KG1 (cell line): Measurements from ENCODE around the gene CFAP77.

ENCODE experiments used
- DNase-seq: peaks from one replicate; lab custom pipeline; 2025; lab: John Stamatoyannopoulos, UW

Gene CFAP77

DNA sequence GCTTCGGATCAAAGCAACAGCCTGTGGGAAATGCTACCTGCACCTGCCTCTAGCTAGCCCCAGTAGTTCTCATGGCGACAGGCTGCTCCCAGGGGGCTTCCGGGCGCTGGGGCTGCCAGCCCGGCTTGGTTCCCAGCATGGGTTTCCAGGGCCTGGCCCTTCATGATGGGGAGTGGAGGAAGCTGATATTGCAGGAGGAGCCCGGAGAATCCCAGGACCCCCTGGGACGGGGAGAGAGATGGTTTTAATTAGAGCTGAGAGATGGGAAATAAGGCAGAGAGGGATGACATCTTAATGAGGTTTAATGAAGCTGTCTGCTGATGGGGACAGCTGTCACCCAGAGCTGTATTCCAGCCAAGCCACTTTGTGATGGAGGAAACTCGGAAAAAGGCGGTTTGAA lies 78.6 kb downstream of the CFAP77 start:
- no peak for DNase-seq

DNA sequence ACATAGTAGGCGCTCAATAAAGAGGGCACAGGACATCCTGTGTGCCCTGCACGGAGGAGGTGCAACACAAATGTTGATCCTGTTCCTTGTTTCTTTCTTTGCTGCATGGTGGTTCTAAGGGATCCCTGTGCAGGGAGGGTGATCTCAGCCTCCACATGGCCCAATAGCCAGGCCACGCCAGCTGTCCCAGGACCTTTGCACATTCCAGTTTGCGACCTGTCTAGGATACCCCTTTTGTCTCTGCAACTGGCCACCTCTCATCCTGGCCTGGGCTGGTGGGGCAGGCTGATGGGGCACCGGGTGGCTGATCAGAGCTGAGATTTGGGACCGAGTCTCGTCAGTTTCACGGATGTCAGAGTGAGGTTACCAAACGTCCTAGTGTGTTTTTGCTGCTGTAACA lies 79.5 kb downstream of the CFAP77 start:
- DNase-seq, result no peak

DNA sequence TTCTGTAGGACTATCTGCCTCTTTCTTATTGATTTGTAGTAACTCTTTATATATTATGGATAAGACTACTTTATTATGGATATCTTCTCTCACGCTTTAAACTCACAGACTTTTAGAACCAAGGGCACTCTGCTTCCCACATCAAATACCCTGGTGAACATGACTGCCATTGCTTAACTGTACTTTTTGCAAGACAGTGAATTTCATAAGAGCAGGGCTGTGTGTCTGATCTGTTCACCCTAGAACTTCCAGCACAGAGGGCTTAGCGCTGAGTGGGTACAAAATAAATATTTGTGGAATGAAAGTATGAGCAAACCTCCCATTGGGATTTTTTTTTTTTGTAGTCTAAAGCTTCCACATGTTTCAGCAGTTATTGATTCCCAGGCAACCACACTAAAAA lies 84.8 kb downstream of the CFAP77 start:
- no peak for DNase-seq

DNA sequence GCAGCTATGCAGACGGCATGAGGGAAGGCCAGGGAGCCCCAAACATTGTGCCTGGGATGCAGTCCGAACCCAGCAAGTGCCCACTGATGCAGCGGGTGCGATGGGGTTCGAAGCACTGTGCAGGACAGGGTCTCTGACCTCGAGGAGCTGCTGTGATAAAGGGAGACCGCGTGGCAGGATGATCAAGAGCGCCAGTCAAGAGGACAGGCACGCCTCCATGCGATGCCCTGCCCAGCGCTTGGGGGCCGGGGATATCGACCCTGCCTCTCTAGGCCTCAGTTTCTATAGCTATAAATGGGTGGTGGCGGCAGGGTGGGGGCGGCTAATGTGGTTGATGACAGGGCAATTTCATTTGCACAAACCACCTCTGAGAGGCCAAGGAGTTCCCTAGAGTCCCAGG lies 87.7 kb downstream of the CFAP77 start:
- DNase-seq, result no peak

DNA sequence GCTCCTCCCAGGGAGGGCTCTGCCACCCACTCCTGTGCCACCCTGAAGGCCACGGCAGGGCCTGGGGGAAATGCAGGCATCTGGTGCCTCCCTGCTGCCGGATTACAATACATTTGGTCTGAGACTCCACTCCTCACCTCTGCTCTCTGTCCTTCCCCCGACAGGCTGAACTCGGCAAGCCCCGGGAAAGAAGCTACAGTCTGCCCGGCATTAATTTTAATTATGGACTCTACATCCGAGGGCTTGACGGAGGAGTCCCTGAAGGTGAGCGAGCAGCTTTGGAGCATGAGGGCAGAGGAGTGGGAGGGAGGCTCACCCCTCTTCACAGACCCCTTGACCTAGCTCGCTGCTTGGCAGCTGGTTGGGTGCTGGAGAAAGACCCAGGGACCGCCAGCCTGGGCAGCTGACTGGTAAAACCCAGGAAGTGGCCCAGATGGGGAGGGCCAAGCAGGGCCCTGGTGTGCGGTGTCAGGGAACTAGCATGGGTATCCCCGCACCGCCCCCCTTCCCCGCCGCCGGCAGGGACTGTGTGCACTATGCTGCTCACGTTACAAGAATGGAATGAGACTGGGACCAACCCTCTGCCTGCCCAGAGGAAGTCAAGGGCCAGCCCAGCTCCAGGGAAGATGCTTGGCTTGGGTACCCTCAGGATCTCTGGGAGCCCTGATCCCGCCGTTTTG lies 88.7 kb downstream of the CFAP77 start:
- DNase-seq, result no peak

DNA sequence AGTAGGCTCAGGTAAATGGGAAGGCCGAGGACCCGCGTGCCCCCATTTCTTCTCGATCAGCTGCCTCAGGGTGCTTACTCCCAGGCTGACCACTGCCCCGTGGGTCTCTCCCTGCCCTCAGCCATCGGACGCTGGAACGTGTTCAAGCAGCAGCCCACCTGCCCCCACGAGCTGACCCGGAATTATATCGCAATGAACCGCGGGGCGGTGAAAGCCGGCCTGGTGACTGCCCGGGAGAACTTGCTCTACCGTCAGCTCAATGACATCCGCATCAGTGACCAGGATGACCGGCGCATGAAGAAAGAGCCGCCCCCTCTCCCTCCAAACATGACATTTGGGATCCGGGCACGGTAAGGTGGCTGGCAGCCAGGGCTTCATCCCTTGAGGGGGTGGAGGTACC lies 89.2 kb downstream of the CFAP77 start:
- DNase-seq, result no peak

DNA sequence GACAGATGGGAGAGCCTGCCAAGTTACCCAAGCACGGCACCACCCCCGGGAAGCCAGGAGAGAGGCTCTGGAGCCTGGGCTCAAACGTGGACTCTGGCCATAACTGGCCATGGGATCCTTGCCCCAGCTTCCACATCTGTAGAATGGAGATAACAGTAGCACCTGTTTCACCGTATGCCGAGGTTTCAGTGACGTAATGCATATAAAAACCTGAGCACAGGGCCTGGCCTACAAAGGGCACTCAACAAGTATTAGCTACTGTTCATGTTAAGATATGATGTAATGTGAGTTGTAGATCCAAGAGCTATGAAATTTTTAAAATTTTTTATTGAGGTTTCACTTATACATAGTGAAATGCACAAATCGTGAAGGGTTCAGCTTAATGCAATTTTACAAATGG lies 90.2 kb downstream of the CFAP77 start:
- DNase-seq, result no peak

DNA sequence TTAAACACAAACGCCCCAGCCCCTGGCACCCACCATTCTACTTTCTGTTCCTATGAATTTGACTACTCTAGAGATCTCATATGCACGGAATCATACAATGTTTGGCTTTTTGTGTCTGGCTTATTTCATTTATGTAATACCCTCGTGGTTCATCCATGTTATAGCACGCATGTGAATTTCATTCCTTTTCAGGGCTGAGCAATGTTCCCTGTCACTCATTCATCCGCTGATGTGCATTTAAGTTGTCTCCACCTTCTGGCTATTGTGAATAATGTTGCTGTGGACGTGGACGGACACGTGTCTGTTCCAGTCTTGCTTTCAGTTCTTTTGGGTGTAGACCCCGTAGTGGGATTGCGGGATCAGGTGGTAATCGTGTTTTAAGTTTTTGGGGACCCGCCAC lies 92.5 kb downstream of the CFAP77 start:
- DNase-seq, result no peak

DNA sequence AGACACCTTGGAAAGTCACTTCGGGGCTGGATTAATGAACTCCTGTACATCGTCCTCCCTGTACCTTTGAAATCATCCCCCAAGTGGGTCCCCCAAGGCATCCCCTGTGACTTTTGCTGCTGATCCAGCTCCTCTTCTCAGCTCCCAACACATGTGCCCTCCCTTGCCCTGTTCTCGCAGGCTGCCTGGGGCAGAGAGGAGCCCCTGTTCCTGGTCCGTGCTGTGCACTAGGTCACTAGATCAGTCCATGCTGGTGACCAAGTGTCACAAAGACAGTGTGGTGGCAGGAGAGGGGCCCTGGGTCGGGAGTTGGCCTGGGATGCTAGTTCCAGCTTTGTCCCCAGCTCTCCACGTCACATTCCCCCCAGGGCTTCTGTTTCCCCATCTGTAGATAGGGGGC lies 93.1 kb downstream of the CFAP77 start:
- DNase-seq, result no peak

DNA sequence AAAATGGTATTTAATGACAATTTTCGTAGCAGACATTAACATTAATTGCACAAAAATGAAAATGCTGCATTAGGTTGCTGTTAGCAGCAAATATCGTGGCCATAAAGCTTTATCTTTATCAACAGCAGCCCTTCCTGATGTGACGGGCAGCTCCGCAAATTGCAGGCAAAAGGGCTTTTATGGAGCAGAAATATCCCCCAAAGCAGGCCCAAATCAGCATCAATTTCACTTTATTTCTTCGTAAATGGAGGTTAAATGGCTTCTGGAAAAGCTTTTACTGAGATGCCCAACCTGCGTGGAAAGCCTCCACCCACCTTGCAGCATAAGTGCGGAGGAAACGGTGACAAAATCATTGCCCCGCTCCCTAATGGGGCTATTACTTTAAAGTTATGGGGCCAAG lies 94.5 kb downstream of the CFAP77 start:
- DNase-seq, result no peak

DNA sequence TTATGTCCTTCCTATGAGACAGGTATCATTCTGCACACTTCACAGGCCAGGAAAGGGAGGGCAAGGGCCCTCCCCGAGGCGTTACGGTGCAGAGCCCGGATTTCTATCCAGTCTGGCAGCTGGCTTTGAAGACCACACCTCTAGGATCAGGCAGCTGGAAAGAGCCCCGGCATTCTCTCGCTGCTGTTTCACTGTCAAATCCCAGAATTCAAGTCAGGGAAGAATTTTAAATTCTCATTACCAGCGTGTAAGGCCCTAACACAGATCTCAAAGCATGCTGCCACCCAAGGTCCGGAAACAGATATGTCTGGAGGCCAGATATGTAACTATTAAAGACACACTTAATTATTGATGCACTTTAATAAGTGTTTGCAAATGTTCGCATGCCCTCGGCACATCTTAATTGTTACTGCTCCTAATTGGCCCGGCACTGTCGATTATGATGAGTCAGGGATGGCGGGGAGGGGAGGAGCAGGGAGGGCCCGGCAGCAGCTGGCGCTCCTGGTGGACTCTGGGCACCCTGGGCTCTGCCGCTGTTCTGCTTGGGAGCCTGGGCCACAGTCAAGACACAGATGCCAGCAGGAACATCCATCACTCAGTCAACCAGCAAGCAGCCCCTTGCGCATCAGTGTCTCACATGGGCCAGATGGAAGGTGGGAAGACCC lies 96.1 kb downstream of the CFAP77 start:
- no peak for DNase-seq

DNA sequence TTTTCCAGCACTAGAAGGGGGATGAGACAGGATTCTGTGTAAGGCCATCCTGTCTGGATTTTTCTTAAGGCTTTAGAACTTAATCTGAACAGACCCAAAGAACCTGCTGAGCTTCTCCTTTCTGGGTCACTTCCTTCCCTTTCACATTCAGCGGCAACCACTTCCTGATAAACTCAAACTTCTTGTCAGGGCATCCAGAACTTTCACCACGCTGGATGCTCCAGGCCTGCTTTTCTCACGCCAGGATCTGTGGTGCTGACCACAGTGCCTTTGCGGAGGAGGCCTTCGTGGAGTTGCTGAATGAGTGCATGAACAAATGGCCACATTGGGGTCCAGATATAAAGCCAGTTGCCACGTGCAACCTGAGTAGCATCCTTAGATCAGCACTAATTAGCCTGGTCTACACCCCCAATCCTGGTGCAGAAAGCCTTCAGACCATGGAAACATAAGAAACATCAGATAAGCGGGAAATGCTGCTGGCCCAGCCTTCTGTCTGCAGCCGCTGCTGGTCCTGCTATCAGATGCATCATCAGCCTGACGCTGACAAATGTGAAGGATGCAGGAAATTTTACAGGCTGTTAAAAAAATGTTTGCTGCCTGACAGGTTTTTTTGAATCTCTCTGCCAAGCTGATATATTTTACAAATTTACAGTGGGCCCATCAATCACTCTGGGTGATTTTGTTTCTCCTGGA lies 97.1 kb downstream of the CFAP77 start:
- DNase-seq, result peak; percentile 21

DNA sequence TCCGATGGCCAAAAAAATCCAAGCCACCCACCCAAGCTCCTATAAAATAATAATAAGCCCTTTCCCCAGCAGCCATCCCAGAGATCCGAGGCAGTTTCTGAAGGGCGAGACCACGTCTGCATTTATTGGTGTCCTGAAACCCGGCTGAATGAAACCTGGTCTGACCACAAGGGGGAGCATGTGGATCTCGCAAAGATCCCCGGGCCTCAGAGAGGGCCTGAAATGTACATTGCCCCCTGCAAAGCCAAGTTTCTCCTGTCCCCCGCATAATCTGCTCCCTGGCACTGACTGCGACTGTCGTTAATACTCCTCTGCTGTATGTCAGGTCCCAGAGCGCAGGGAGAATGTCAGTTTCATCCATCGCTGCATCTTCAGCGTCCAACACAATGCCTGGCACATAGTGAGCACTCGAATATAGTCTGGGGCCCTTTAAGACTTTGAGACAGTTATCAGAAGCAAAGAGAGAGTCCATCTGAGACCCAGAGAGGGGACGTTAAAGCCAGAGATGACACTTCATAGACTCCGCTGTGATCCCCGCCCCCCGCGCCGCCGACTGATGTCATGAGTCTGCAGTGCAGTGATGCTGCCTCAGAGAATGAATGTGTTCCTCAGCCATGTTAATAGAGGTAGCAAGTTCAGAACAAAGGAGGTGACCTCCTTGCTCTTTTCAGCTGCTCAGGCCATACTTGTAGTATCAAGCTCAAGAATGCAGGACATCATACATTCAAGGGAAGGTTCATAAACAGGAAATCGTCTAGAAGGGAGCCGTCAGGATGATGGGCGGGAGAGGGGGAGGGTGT lies 97.9 kb downstream of the CFAP77 start:
- DNase-seq, result peak; percentile 44

DNA sequence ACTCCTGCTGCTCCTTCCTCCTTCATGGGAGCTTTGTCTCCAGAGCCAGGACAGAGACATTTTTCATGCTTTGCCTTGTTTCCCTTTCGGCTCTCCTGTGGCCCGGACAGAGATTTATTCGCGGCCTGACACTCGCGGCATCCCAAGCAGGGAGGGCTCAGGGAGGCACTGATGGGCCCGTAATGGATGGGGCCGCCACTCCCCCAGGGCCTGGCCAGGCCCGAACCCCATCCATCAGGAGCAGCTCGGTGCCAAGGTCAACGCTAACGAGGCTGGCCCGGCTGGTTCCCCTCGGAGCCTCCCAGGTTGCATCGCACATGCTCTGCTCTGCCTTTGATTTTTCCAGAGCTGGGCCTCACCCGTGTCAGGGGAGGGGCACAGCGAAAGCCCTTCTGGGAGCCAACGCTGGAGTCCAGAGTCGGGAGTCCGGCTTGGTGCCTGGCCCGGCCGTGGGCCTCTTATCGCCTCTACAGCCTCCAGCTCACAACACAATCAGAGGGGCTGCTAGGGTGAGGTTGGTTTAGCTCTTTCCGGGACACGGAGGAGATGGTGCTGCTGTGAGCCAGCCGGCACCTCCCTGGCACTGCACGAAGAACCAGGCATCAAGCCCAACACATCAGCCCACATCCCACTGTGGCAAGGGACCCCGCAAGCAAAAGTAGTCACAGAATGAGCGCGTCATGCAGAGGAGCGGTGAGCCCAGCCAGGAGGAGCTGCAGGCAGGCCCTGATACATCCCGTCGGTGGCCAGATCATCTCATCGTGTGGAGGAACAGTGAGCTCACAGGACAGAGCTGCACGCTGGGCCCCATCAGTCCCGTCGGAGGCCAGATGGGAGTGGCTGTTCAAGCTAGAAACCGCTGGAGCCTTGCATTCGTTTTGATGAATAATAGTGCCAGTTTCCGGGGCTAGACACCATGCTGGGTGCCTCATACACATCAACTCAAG lies 100.2 kb downstream of the CFAP77 start:
- no peak for DNase-seq

DNA sequence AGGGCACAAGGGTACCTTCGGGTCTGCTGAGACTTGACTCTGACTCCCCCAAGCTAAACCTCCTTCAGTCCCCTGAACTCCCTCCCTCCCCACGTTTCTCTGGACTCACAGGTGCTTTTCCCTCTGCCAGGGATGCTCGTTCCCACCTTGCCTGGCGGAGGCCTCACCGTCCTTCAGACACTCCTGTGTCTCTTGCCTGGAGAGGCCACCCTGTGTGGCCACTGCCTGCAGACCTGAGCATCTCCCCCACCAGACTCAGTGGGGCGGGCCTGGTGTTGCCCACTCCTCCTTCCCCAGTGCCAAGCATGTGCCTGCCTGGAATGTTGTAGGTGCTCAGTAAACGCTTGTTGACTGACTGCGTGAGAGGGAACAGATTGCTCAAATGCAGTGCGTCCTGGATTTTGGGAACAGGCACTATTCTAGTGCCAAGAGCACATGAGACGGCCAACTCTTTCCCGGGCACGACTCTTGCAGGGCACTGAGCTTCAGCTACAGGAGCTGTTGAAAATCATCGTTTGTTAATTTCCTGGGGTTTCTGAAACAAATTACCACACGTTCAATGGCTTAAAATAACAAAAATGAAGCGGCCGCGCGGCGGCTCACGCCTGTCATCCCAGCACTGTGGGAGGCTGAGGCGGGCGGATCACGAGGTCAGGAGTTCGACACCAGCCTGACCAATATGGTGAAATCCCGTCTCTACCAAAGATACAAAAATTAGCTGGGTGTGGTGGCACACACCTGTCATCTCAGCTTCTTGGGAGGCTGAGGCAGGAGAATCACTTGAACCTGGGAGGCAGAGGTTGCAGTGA lies 101.4 kb downstream of the CFAP77 start:
- DNase-seq, result no peak

DNA sequence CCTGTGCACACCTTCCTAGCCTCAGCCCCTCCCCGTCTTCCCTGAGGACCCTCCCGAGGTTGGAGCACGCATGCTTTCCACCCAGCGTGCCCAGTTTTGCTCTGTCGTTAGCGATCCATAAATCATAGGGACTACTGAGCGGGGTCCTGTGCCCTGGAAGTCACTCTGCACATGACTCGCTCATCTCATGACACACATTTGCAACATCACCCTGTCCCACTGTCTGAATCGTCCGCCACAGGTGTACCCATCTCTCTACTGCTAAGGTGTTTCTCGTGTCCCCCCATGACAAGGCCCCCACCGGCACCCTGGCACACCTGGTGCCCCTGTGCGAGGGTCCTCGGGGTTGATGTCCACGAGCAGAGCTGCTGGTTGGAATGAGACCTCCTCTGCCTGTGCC lies 103.4 kb downstream of the CFAP77 start:
- no peak for DNase-seq

DNA sequence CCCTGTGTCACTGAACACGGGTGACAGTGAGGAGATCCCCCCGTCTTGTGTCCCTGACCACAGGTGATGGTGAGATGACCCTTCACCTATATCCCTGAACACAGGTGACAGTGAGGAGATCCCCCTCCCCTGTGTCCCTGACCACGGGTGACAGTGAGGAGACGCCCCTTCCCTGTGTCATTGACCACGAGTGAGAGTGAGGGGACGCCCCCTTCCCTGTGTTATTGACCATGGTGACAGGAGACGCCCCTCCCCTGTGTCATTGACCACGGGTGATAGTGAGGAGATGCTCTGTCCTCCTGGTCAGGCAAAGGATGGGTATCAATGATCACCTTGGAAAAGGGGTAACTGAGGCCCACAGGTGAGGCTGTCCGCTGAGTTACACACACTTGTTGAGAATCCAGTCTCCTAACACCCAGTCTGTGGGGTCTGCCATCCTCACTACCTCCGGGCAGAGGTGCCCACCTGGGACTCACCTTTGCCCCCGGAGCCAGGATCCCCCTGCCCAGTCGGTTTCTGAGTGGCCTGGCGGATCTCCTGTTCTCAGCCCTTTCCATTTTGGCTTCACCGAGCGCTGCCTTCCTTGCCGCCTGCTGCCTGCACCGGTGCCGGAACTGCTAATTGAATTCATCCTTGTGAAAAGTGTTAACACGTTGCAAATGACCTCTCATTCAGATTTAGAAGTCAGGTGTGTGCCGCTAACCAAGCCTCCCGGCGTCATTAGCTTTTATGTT lies 104.2 kb downstream of the CFAP77 start:
- no peak for DNase-seq

DNA sequence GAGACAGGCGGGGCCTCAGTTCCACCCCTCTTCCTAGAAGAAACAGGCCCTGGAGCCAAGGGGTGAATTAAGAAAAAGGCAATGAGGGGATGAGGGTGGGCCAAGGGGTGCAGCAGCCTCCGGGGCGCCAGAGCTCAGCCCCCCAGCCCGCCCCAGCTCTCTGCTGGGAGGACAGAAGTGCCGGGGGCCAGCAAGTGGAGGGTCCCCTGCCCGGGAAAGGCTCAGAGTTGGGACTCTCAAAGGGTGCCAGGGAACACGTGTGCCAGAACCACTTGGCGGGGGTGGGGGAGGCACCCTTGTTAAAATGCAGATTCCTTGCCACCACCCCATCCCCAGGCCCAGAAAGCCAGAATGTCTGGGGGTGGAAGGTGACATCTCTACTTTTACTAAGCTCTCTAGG lies 104.8 kb downstream of the CFAP77 start:
- no peak for DNase-seq

DNA sequence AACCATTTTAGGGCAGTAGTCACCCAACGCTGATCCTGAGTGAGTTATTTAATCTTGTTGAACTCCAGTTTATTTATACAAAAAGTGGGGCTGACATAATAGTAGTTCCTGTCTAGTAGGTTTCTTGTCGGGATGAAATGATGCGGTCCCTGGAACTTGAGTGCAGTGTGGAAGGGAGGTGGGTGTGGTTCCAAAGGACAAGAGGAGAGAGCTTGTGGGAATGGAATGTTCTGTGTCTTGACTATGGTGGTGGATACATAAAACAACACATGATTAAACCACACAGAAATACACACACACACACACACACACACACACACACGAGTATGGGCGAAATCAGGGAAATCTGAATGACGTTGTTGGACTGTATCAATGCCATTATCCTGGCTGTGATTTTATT lies 106.3 kb downstream of the CFAP77 start:
- no peak for DNase-seq

DNA sequence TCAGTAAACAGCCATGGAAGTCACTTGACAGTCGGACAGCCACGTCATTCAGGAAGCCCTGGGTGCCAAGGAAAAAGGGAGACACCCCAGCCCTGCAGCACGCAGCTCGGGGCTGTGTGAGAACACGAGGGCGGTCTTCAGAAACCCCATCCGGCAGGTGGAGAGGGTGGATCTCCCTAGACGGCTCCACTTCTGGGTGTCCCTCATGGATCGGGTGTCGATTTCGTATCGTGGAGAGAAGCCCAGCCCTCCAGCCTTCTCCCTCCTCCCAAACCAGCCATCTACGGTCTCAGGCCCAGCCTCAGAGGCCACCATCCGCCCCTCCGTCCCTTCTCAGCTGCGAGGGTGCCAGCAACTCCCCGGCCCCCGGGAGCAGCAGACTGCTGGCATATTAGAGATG lies 106.9 kb downstream of the CFAP77 start:
- no peak for DNase-seq
